Panc1 (cell line): Measurements from ENCODE around the gene SLC16A11. TPM values are rescaled to one million over a fixed set of nuclear protein-coding genes. Genes with fewer than 3 reads are reported as not detected.

Experiments used
- ATAC-seq: fragments of 200-7000 bp; cut with Tn5 transposase; 2 replicates; pipeline ENCODE4 v1.9.1; 2020; ENCODE audit warnings: mild to moderate bottlenecking, moderate library complexity
- BruUV-seq: library from RNA; stranded (reverse); fragments of 400-500 nt; replicated peaks from 2 replicates; lab custom pipeline; 2021; lab: Mats Ljungman, UMichigan
- CTCF ChIA-PET: fragments of 300-600 bp; sonication (Branson Sonifier 250); formaldehyde crosslinking; loops from one replicate; lab custom pipeline; 2022; ENCODE audit warnings: antibody characterized with exemption; lab: Charles Lee
- POLR2A ChIA-PET: fragments of 300-600 bp; sonication (Branson Sonifier 250); formaldehyde crosslinking; loops from one replicate; lab custom pipeline; 2022; ENCODE audit warnings: antibody characterized with exemption; lab: Charles Lee
- DNase-seq: peaks from one replicate; pipeline ENCODE4 v3.0.0-alpha.2; 2010; ENCODE audit warnings: low read depth, low spot score
- H3K27ac ChIP-seq: 2 replicates; pipeline ENCODE4 v1.5.1; 2011; ENCODE audit warnings: mild to moderate bottlenecking, low read length, inconsistent platforms
- H3K27me3 ChIP-seq: fragments of 200-500 bp; sonication (Bioruptor generic); 2 replicates; pipeline ENCODE4 v1.6.0; 2014; ENCODE audit warnings: low read length, inconsistent platforms; ENCODE audit not compliant: control insufficient read depth, insufficient read depth
- H3K36me3 ChIP-seq: fragments of 200-500 bp; sonication (Bioruptor generic); 2 replicates; pipeline ENCODE4 v1.5.1; 2014; ENCODE audit warnings: inconsistent platforms, mild to moderate bottlenecking, low read length, moderate library complexity; ENCODE audit not compliant: control insufficient read depth, insufficient read depth
- H3K4me1 ChIP-seq: 2 replicates; pipeline ENCODE4 v1.5.1; 2011; ENCODE audit warnings: inconsistent platforms, mild to moderate bottlenecking, low read length, moderate library complexity; ENCODE audit not compliant: control insufficient read depth, insufficient read depth
- H3K4me3 ChIP-seq, 2 experiments: 2 replicates each; pipeline ENCODE4 v1.5.1; 2011 to 2012; ENCODE audit warnings: low read depth in 2 of 2, low read length in 2 of 2, mild to moderate bottlenecking in 2 of 2, inconsistent platforms in 1 of 2, moderate library complexity in 1 of 2
- H3K9me3 ChIP-seq: fragments of 200-500 bp; sonication (Bioruptor generic); 2 replicates; pipeline ENCODE4 v1.5.1; 2014; ENCODE audit warnings: low read depth, mild to moderate bottlenecking, inconsistent platforms, low read length, moderate library complexity; ENCODE audit not compliant: control insufficient read depth, insufficient read depth
- CTCF ChIP-seq: fragments of 450-650 bp; IDR thresholded peaks from 2 replicates; pipeline ENCODE4 v1.5.1; 2017; ENCODE audit warnings: mild to moderate bottlenecking
- POLR2AphosphoS5 ChIP-seq: IDR thresholded peaks from 2 replicates; pipeline ENCODE4 v1.6.1; 2012; ENCODE audit warnings: mild to moderate bottlenecking, low read depth, low read length, moderate library complexity
- SIN3A ChIP-seq: IDR thresholded peaks from 2 replicates; pipeline ENCODE4 v1.6.1; 2012; ENCODE audit warnings: low read depth, mild to moderate bottlenecking, low read length, moderate library complexity, borderline replicate concordance; ENCODE audit not compliant: insufficient read depth
- TCF7L2 ChIP-seq: IDR thresholded peaks from 2 replicates; pipeline ENCODE4 v1.6.1; 2011; ENCODE audit warnings: mild to moderate bottlenecking, low read depth, low read length, inconsistent platforms
- in situ Hi-C: cut with HindIII; loops from 2 replicates; pipeline ENCODE4 v1.10.0; 2016; ENCODE audit warnings: low sequenced_read_pairs, low pct_unique_long_range_greater_than_20kb
- intact Hi-C: fragments of 100-400 bp; cut with micrococcal nuclease; formaldehyde crosslinking; loops from one replicate; pipeline ENCODE4 v1.10.0; 2022; ENCODE audit not compliant: unreplicated experiment
- total RNA-seq: library from RNA; stranded (reverse); gene quantifications from one replicate; pipeline ENCODE4 v1.2.1, GENCODE V29; 2021; ENCODE audit not compliant: unreplicated experiment
- TF ChIP-seq, protein P1 (sequence below), 2 experiments: IDR thresholded peaks; 2 replicates each; pipeline ENCODE4 v1.6.1; 2011 to 2012; ENCODE audit warnings: low read depth in 2 of 2, control low read depth in 1 of 2, low read length in 1 of 2, mild to moderate bottlenecking in 1 of 2, moderate library complexity in 1 of 2; ENCODE audit not compliant: insufficient read depth in 1 of 2

Gene SLC16A11
- total RNA-seq, 1 experiment from 2014 or later, result not detected

DNA sequence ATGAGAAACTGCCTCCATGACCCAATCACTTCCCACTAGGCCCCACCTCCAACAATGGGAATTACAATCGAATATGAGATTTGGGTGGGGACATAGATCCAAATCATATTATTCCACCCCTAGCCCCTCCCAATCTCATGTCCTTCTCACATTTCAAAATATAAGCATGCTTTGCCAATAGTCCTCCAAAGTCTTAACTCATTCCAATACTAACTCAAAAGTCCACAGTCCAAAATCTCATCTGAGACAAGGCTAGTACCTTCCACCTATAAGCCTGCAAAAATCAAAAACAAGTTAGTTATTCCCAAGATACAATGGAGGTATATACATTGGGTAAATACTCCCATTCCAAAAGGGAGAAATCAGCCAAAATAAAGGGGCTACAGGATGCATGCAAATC, 23.3 kb upstream of the SLC16A11 start:
- no peaks in the 10 kb centered on the region for H3K4me1 ChIP-seq
- no peak overlapping the region for H3K4me3 ChIP-seq
- H3K36me3 ChIP-seq, result no peaks in the 10 kb centered on the region
- H3K27me3 ChIP-seq, result no peaks in the 10 kb centered on the region
- DNase-seq, result no peak
- ChIA-PET CTCF (no interaction called here), POLR2A (no interaction called here)
- BruUV-seq, result no TSS peak
- H3K9me3 ChIP-seq, result no peaks in the 10 kb centered on the region
- no peak overlapping the region for H3K27ac ChIP-seq
- no peak for TF ChIP-seq SIN3A
- TF ChIP-seq, protein P1, sequence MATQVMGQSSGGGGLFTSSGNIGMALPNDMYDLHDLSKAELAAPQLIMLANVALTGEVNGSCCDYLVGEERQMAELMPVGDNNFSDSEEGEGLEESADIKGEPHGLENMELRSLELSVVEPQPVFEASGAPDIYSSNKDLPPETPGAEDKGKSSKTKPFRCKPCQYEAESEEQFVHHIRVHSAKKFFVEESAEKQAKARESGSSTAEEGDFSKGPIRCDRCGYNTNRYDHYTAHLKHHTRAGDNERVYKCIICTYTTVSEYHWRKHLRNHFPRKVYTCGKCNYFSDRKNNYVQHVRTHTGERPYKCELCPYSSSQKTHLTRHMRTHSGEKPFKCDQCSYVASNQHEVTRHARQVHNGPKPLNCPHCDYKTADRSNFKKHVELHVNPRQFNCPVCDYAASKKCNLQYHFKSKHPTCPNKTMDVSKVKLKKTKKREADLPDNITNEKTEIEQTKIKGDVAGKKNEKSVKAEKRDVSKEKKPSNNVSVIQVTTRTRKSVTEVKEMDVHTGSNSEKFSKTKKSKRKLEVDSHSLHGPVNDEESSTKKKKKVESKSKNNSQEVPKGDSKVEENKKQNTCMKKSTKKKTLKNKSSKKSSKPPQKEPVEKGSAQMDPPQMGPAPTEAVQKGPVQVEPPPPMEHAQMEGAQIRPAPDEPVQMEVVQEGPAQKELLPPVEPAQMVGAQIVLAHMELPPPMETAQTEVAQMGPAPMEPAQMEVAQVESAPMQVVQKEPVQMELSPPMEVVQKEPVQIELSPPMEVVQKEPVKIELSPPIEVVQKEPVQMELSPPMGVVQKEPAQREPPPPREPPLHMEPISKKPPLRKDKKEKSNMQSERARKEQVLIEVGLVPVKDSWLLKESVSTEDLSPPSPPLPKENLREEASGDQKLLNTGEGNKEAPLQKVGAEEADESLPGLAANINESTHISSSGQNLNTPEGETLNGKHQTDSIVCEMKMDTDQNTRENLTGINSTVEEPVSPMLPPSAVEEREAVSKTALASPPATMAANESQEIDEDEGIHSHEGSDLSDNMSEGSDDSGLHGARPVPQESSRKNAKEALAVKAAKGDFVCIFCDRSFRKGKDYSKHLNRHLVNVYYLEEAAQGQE (IDR thresholded peaks at IDR 0.05; ENCODE audit: insufficient read depth in 1 of 2, low read depth in 2 of 2, low read length in 1 of 2), result no peak
- no peak for TF ChIP-seq POLR2AphosphoS5
- TF ChIP-seq TCF7L2, result no peak
- TF ChIP-seq CTCF, result no peak
- ATAC-seq, result no peak
- in situ Hi-C loops, result no loop called here
- intact Hi-C loops, result no loop called here

DNA sequence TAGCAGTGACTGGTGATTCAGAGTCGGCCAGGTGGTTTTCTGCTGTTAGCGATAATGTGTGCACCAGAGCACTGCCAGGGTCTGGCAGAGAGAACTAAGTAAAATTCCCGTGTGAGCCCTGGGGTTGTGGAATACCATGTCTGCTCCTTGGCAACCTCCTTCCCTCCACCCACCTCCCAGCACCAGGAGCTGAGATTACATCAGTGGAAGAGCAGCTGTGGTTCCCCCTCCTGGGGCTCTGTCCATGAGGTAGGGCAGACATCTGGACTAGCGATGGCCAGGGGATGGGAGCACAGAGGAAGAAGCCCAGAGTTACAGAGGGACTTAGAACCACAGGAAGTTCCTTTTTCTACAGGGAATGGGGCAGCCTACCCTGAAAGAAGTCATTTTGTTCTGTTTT, 20.4 kb upstream of the SLC16A11 start:
- no peaks in the 10 kb centered on the region for H3K36me3 ChIP-seq
- ChIA-PET POLR2A (no interaction called here), CTCF (no interaction called here)
- no peaks in the 10 kb centered on the region for H3K9me3 ChIP-seq
- in situ Hi-C loops, result no loop called here
- H3K4me1 ChIP-seq, result peaks cover 10% of the 10 kb centered on the region; the same call in 1 of the 2 replicates
- H3K27me3 ChIP-seq, result no peaks in the 10 kb centered on the region
- no peak overlapping the region for H3K27ac ChIP-seq
- no TSS peak for BruUV-seq
- DNase-seq (no peak), ATAC-seq (no peak)
- H3K4me3 ChIP-seq, result no peak overlapping the region
- TF ChIP-seq SIN3A, result no peak
- TF ChIP-seq POLR2AphosphoS5, result no peak
- TF ChIP-seq, protein P1 (IDR thresholded peaks at IDR 0.05; ENCODE audit: insufficient read depth in 1 of 2, low read depth in 2 of 2, low read length in 1 of 2), result no peak
- no peak for TF ChIP-seq CTCF
- no peak for TF ChIP-seq TCF7L2
- intact Hi-C loops, result no loop called here
